HEK293 (cell line): ENCODE measurements around the gene TOX4.

ENCODE experiments used
- CTCF ChIA-PET: fragments of 350-600 bp; formaldehyde crosslinking; extraction: SDS; loops from one replicate; lab custom pipeline; 2021; ENCODE audit warnings: antibody characterized with exemption; lab: Yijun Ruan, JAX
- POLR2A ChIA-PET: fragments of 300-600 bp; formaldehyde crosslinking; extraction: SDS; loops from one replicate; lab custom pipeline; 2020; ENCODE audit warnings: antibody characterized with exemption, inconsistent platforms; lab: Yijun Ruan, JAX
- H3K27ac ChIP-seq: fragments of 200-500 bp; sonication (Bioruptor generic); 2 replicates; pipeline ENCODE4 v1.5.1; 2014; ENCODE audit warnings: low read depth, low read length, control low read depth, inconsistent platforms; ENCODE audit errors: extremely low read depth
- H3K36me3 ChIP-seq, 2 experiments: fragments of 200-500 bp in 1 of 2; sonication (Bioruptor generic) in 1 of 2; 1 replicate in 1 of 2; 2 replicates in 1 of 2; pipeline ENCODE4 v1.5.1; 2014 to 2017; ENCODE audit warnings: inconsistent platforms in 2 of 2, low read length in 2 of 2; ENCODE audit not compliant: control insufficient read depth in 2 of 2, insufficient read depth in 1 of 2
- H3K4me1 ChIP-seq: fragments of 200-500 bp; sonication (Bioruptor generic); 2 replicates; pipeline ENCODE4 v1.5.1; 2014; ENCODE audit warnings: mild to moderate bottlenecking, low read length, inconsistent platforms; ENCODE audit not compliant: control insufficient read depth, insufficient read depth
- H3K4me3 ChIP-seq: 2 replicates; pipeline ENCODE4 v1.5.1; 2011; ENCODE audit warnings: low read depth, mild to moderate bottlenecking, control low read depth, low read length, moderate library complexity
- H3K9me3 ChIP-seq: fragments of 200-500 bp; sonication (Bioruptor generic); 2 replicates; pipeline ENCODE4 v1.5.1; 2014; ENCODE audit warnings: low read depth, low read length, inconsistent platforms; ENCODE audit not compliant: control insufficient read depth, insufficient read depth
- BCL11B ChIP-seq: fragments of 450-650 bp; formaldehyde crosslinking; IDR thresholded peaks from 2 replicates; pipeline ENCODE4 v1.5.1; 2016; ENCODE audit warnings: low read depth, missing biosample characterization, missing genetic modification characterization
- HOXA7 ChIP-seq: sonication (generic); formaldehyde crosslinking; IDR thresholded peaks from 2 replicates; pipeline ENCODE4 v1.8.1; 2022; ENCODE audit warnings: missing genetic modification reagents, borderline replicate concordance
- KLF1 ChIP-seq: fragments of 450-650 bp; formaldehyde crosslinking; IDR thresholded peaks from 2 replicates; pipeline ENCODE4 v1.5.1; 2016; ENCODE audit warnings: missing biosample characterization, missing genetic modification characterization
- MEIS1 ChIP-seq: sonication (generic); formaldehyde crosslinking; IDR thresholded peaks from 2 replicates; pipeline ENCODE4 v1.8.1; 2022; ENCODE audit warnings: missing genetic modification reagents, mild to moderate bottlenecking, borderline replicate concordance
- OSR2 ChIP-seq: fragments of 450-650 bp; formaldehyde crosslinking; IDR thresholded peaks from 2 replicates; pipeline ENCODE4 v1.5.1; 2016; ENCODE audit warnings: missing biosample characterization, missing genetic modification characterization
- SCRT2 ChIP-seq: fragments of 450-650 bp; formaldehyde crosslinking; IDR thresholded peaks from 2 replicates; pipeline ENCODE4 v1.5.1; 2016; ENCODE audit warnings: missing biosample characterization, missing genetic modification characterization
- ZBTB17 ChIP-seq: fragments of 450-650 bp; formaldehyde crosslinking; IDR thresholded peaks from 2 replicates; pipeline ENCODE4 v1.5.1; 2016; ENCODE audit warnings: missing biosample characterization, missing genetic modification characterization
- ZBTB48 ChIP-seq: fragments of 450-650 bp; formaldehyde crosslinking; IDR thresholded peaks from 2 replicates; pipeline ENCODE4 v1.5.1; 2016; ENCODE audit warnings: missing biosample characterization, missing genetic modification characterization
- ZBTB7A ChIP-seq: fragments of 450-650 bp; formaldehyde crosslinking; IDR thresholded peaks from 2 replicates; pipeline ENCODE4 v1.5.1; 2016; ENCODE audit warnings: low read depth, missing biosample characterization, missing genetic modification characterization
- ZNF133 ChIP-seq: fragments of 450-650 bp; formaldehyde crosslinking; IDR thresholded peaks from 2 replicates; pipeline ENCODE4 v1.5.1; 2016; ENCODE audit warnings: missing biosample characterization, missing genetic modification characterization
- ZNF292 ChIP-seq: fragments of 450-650 bp; formaldehyde crosslinking; IDR thresholded peaks from 2 replicates; pipeline ENCODE4 v1.5.1; 2016; ENCODE audit warnings: low read depth, missing biosample characterization, missing genetic modification characterization, borderline replicate concordance
- ZNF394 ChIP-seq: fragments of 450-650 bp; formaldehyde crosslinking; IDR thresholded peaks from 2 replicates; pipeline ENCODE4 v1.5.1; 2016; ENCODE audit warnings: missing biosample characterization, missing genetic modification characterization, mild to moderate bottlenecking, moderate library complexity, borderline replicate concordance
- ZNF416 ChIP-seq: fragments of 450-650 bp; formaldehyde crosslinking; IDR thresholded peaks from 2 replicates; pipeline ENCODE4 v1.5.1; 2016; ENCODE audit warnings: missing biosample characterization, missing genetic modification characterization
- ZNF423 ChIP-seq: fragments of 450-650 bp; formaldehyde crosslinking; IDR thresholded peaks from 2 replicates; pipeline ENCODE4 v1.5.1; 2016; ENCODE audit warnings: missing biosample characterization, missing genetic modification characterization
- ZNF510 ChIP-seq: fragments of 450-650 bp; formaldehyde crosslinking; IDR thresholded peaks from 2 replicates; pipeline ENCODE4 v1.5.1; 2018; ENCODE audit warnings: mild to moderate bottlenecking, missing genetic modification characterization, missing biosample characterization; ENCODE audit not compliant: insufficient replicate concordance
- ZNF521 ChIP-seq: fragments of 450-650 bp; formaldehyde crosslinking; IDR thresholded peaks from 2 replicates; pipeline ENCODE4 v1.5.1; 2017; ENCODE audit warnings: missing biosample characterization, mild to moderate bottlenecking, missing genetic modification characterization
- ZNF529 ChIP-seq: fragments of 450-650 bp; formaldehyde crosslinking; IDR thresholded peaks from 2 replicates; pipeline ENCODE4 v1.5.1; 2017; ENCODE audit warnings: missing genetic modification characterization, missing biosample characterization; ENCODE audit not compliant: insufficient replicate concordance
- ZNF530 ChIP-seq: fragments of 450-650 bp; formaldehyde crosslinking; IDR thresholded peaks from 2 replicates; pipeline ENCODE4 v1.5.1; 2016; ENCODE audit warnings: low read depth, missing biosample characterization, missing genetic modification characterization
- ZNF544 ChIP-seq: fragments of 450-650 bp; formaldehyde crosslinking; IDR thresholded peaks from 2 replicates; pipeline ENCODE4 v1.5.0; 2017; ENCODE audit warnings: missing biosample characterization, missing genetic modification characterization
- ZNF600 ChIP-seq: fragments of 450-650 bp; formaldehyde crosslinking; IDR thresholded peaks from 2 replicates; pipeline ENCODE4 v1.5.1; 2016; ENCODE audit warnings: missing biosample characterization, missing genetic modification characterization
- ZNF624 ChIP-seq: fragments of 450-650 bp; formaldehyde crosslinking; IDR thresholded peaks from 2 replicates; pipeline ENCODE4 v1.5.1; 2017; ENCODE audit warnings: missing biosample characterization, missing genetic modification characterization
- ZNF658 ChIP-seq: fragments of 450-650 bp; formaldehyde crosslinking; IDR thresholded peaks from 2 replicates; pipeline ENCODE4; 2016; ENCODE audit warnings: missing biosample characterization, missing genetic modification characterization
- ZNF776 ChIP-seq: fragments of 450-650 bp; formaldehyde crosslinking; IDR thresholded peaks from 2 replicates; pipeline ENCODE4 v1.5.0; 2017; ENCODE audit warnings: missing biosample characterization, missing genetic modification characterization, borderline replicate concordance
- TF ChIP-seq, protein P1 (sequence below): fragments of 450-650 bp; formaldehyde crosslinking; IDR thresholded peaks from 2 replicates; pipeline ENCODE4 v1.5.1; 2016; ENCODE audit warnings: missing biosample characterization, missing genetic modification characterization
- TF ChIP-seq, protein P2 (sequence below): fragments of 450-650 bp; formaldehyde crosslinking; IDR thresholded peaks from 2 replicates; pipeline ENCODE4 v1.5.1; 2017; ENCODE audit warnings: missing biosample characterization, missing genetic modification characterization
- TF ChIP-seq, protein P3 (sequence below): fragments of 450-650 bp; formaldehyde crosslinking; IDR thresholded peaks from 2 replicates; pipeline ENCODE4 v1.5.1; 2016; ENCODE audit warnings: missing biosample characterization, missing genetic modification characterization, borderline replicate concordance
- TF ChIP-seq, protein P4 (sequence below): fragments of 450-650 bp; formaldehyde crosslinking; optimal IDR thresholded peaks from 2 replicates; pipeline ENCODE3; 2016; ENCODE audit warnings: missing biosample characterization, mild to moderate bottlenecking, missing genetic modification characterization
- TF ChIP-seq, protein P5 (sequence below): fragments of 450-650 bp; formaldehyde crosslinking; IDR thresholded peaks from 2 replicates; pipeline ENCODE4 v1.5.1; 2016; ENCODE audit warnings: missing biosample characterization, missing genetic modification characterization

The TOX4 gene

DNA sequence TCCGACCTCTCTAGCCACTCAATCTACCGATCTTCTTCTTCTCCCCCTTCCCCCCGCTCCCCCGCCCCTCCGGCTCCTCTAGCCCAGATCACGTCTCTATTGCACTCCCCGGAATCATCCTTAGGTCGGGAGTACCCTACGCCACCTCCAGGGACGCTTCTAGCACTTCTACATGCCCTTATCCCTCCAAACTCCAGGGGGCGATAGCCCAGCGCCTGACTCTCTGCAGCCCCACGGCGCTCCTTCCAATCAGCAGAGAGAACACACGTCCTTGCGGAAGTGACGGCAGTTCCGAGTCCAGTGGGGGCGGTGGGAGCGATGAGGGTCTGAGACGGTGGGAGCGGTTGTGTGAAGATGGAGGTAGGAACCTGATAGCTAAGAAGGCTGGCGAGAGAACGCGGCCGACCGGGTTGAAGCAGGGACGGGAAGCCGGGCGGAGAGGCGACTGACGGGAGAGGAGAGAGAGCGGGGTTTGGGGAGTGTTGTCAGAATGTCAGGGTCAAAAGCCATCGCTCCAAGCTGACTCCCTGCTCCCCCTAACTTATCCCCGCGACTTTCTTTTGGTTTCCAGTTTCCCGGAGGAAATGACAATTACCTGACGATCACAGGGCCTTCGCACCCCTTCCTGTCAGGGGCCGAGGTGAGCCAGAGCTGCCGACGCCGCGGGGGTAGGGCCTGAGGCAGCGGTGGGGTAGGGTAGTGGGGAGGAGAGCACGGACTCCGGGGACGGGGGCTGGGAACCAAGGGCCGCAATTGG, at the start of gene TOX4, which contains the start of gene RAB2B:
TSS of gene TOX4 (plus strand) at position 271 of the 757 bp plus-strand sequence. CDS start at position 355, 84 bp downstream.
TSS of gene RAB2B (minus strand) at position 35 of the 757 bp plus-strand sequence. CDS start 87 bp downstream, outside the sequence.
- Histone ChIP-seq H3K9me3 (no peaks in the 10 kb centered on the region), H3K27ac (peak within 1 kb of the TSS; percentile 43), H3K4me1 (no peaks in the 10 kb centered on the region), H3K36me3 (peaks cover 24 to 43% of the 10 kb centered on the region in 2 experiments), H3K4me3 (peak within 1 kb of the TSS; percentile 97)
- ChIA-PET CTCF (interaction anchor here (0.7 to 2.9 kb wide), 18 partner anchors 9 to 227 kb away, joined by 3 to 12 read pairs (median 4); no protein-coding TSS in a partner anchor), POLR2A (interaction anchor here (0.9 to 3.0 kb wide), 7 partner anchors 11 to 49 kb away, joined by 3 to 20 read pairs (median 4); partner anchors contain the start of genes CHD8, METTL3 and SALL2)
- no peak for TF ChIP-seq ZNF510 (tag by site-specific recombination)
- no peak for TF ChIP-seq ZNF133 (tag by site-specific recombination)
- TF ChIP-seq ZBTB48 (tag by site-specific recombination) = peak; percentile 25; the same call in 1 of the 2 replicates
- peak; percentile 79; the same call in 1 of the 2 replicates for TF ChIP-seq ZNF394 (tag by site-specific recombination)
- TF ChIP-seq BCL11B (tag by site-specific recombination) = no peak
- TF ChIP-seq, protein P1, sequence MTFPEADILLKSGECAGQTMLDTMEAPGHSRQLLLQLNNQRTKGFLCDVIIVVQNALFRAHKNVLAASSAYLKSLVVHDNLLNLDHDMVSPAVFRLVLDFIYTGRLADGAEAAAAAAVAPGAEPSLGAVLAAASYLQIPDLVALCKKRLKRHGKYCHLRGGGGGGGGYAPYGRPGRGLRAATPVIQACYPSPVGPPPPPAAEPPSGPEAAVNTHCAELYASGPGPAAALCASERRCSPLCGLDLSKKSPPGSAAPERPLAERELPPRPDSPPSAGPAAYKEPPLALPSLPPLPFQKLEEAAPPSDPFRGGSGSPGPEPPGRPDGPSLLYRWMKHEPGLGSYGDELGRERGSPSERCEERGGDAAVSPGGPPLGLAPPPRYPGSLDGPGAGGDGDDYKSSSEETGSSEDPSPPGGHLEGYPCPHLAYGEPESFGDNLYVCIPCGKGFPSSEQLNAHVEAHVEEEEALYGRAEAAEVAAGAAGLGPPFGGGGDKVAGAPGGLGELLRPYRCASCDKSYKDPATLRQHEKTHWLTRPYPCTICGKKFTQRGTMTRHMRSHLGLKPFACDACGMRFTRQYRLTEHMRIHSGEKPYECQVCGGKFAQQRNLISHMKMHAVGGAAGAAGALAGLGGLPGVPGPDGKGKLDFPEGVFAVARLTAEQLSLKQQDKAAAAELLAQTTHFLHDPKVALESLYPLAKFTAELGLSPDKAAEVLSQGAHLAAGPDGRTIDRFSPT (tag by site-specific recombination) = no peak
- TF ChIP-seq, protein P2, sequence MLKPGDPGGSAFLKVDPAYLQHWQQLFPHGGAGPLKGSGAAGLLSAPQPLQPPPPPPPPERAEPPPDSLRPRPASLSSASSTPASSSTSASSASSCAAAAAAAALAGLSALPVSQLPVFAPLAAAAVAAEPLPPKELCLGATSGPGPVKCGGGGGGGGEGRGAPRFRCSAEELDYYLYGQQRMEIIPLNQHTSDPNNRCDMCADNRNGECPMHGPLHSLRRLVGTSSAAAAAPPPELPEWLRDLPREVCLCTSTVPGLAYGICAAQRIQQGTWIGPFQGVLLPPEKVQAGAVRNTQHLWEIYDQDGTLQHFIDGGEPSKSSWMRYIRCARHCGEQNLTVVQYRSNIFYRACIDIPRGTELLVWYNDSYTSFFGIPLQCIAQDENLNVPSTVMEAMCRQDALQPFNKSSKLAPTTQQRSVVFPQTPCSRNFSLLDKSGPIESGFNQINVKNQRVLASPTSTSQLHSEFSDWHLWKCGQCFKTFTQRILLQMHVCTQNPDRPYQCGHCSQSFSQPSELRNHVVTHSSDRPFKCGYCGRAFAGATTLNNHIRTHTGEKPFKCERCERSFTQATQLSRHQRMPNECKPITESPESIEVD (tag by site-specific recombination) = no peak
- no peak for TF ChIP-seq ZNF544 (tag by site-specific recombination)
- TF ChIP-seq ZNF529 (tag by site-specific recombination) = no peak
- TF ChIP-seq KLF1 (tag by site-specific recombination) = no peak; the same call in 1 of the 2 replicates
- TF ChIP-seq ZNF423 (tag by site-specific recombination) = no peak
- TF ChIP-seq ZBTB17 (tag by site-specific recombination) = peak; percentile 90
- TF ChIP-seq ZNF521 (tag by site-specific recombination) = no peak
- TF ChIP-seq, protein P3, sequence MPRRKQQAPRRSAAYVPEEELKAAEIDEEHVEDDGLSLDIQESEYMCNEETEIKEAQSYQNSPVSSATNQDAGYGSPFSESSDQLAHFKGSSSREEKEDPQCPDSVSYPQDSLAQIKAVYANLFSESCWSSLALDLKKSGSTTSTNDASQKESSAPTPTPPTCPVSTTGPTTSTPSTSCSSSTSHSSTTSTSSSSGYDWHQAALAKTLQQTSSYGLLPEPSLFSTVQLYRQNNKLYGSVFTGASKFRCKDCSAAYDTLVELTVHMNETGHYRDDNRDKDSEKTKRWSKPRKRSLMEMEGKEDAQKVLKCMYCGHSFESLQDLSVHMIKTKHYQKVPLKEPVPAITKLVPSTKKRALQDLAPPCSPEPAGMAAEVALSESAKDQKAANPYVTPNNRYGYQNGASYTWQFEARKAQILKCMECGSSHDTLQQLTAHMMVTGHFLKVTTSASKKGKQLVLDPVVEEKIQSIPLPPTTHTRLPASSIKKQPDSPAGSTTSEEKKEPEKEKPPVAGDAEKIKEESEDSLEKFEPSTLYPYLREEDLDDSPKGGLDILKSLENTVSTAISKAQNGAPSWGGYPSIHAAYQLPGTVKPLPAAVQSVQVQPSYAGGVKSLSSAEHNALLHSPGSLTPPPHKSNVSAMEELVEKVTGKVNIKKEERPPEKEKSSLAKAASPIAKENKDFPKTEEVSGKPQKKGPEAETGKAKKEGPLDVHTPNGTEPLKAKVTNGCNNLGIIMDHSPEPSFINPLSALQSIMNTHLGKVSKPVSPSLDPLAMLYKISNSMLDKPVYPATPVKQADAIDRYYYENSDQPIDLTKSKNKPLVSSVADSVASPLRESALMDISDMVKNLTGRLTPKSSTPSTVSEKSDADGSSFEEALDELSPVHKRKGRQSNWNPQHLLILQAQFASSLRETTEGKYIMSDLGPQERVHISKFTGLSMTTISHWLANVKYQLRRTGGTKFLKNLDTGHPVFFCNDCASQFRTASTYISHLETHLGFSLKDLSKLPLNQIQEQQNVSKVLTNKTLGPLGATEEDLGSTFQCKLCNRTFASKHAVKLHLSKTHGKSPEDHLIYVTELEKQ = no peak
- no peak for TF ChIP-seq MEIS1 (CRISPR knock-in tag)
- TF ChIP-seq ZBTB7A = peak; percentile 83; the same call in 1 of the 2 replicates
- TF ChIP-seq HOXA7 (CRISPR knock-in tag) = no peak
- TF ChIP-seq, protein P4, sequence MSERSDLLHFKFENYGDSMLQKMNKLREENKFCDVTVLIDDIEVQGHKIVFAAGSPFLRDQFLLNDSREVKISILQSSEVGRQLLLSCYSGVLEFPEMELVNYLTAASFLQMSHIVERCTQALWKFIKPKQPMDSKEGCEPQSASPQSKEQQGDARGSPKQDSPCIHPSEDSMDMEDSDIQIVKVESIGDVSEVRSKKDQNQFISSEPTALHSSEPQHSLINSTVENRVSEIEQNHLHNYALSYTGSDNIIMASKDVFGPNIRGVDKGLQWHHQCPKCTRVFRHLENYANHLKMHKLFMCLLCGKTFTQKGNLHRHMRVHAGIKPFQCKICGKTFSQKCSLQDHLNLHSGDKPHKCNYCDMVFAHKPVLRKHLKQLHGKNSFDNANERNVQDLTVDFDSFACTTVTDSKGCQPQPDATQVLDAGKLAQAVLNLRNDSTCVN = no peak
- TF ChIP-seq OSR2 (tag by site-specific recombination) = no peak
- TF ChIP-seq ZNF530 (tag by site-specific recombination) = no peak
- TF ChIP-seq, protein P5, sequence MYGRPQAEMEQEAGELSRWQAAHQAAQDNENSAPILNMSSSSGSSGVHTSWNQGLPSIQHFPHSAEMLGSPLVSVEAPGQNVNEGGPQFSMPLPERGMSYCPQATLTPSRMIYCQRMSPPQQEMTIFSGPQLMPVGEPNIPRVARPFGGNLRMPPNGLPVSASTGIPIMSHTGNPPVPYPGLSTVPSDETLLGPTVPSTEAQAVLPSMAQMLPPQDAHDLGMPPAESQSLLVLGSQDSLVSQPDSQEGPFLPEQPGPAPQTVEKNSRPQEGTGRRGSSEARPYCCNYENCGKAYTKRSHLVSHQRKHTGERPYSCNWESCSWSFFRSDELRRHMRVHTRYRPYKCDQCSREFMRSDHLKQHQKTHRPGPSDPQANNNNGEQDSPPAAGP = peak; percentile 56
- no peak for TF ChIP-seq ZNF600 (tag by site-specific recombination)
- TF ChIP-seq SCRT2 = no peak
- no peak for TF ChIP-seq ZNF624 (tag by site-specific recombination)
- no peak for TF ChIP-seq ZNF776 (tag by site-specific recombination)
- no peak for TF ChIP-seq ZNF292 (tag by site-specific recombination)
- no peak for TF ChIP-seq ZNF658
- TF ChIP-seq ZNF416 (tag by site-specific recombination) = no peak
